ENCODE results near the gene SPHK1.

DNA sequence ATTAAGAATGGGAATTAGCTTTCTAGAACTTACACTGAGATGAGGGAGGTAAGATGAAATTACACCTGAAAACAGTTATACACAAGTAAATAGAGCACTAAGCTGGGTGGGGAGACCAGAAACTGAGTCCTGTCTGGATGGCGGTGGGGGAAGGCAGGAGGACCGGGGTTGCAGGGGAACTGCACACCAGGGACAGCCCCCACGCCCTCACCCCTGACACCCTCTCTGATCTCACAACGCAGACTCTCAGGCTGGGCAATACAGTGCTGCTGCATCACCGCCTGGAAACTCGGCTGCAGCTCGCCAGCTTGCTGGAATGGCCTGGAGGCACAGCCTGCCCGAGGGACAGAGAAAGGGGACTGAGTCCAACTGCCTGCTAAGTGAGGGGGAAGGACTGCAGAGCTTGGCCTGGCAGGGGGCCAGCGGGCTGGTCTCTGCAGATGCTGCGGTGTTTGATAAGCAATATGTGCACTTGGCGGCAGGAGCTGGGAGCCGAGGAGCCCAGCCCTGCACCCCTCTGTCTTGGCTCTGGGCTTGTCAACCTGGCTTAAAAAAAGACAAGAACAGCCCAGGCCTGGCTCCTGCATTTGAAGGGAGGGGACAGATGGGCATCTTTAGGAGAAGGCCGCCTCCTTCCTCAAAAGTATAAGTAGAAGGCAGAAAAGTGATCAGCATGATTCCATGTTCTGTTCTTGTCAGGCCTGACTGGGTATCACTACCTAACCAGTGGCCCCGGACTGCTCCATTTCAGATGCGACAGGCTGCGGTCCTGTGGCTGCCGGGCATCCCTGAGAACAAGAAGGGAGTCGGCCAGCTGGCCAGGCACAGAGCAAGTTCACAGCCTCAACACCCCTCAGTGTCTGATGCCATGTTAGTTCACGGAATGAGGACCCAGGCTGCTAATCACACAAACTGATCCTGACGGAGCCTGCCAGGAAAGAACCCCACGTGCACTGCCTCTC is 30.2 kb downstream of the SPHK1 start:
- TF ChIP-seq, protein P1, sequence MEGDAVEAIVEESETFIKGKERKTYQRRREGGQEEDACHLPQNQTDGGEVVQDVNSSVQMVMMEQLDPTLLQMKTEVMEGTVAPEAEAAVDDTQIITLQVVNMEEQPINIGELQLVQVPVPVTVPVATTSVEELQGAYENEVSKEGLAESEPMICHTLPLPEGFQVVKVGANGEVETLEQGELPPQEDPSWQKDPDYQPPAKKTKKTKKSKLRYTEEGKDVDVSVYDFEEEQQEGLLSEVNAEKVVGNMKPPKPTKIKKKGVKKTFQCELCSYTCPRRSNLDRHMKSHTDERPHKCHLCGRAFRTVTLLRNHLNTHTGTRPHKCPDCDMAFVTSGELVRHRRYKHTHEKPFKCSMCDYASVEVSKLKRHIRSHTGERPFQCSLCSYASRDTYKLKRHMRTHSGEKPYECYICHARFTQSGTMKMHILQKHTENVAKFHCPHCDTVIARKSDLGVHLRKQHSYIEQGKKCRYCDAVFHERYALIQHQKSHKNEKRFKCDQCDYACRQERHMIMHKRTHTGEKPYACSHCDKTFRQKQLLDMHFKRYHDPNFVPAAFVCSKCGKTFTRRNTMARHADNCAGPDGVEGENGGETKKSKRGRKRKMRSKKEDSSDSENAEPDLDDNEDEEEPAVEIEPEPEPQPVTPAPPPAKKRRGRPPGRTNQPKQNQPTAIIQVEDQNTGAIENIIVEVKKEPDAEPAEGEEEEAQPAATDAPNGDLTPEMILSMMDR (IDR thresholded peaks at IDR 0.05), result no peak
- TF ChIP-seq POLR2AphosphoS5 (IDR thresholded peaks at IDR 0.05) (no peak), POLR2A (IDR thresholded peaks at IDR 0.05) (no peak)
